Measurements from ENCODE around the gene VDR. TPM values are rescaled to one million over a fixed set of nuclear protein-coding genes. Genes with fewer than 3 reads are reported as not detected.

Gene VDR
- total RNA-seq, 4 donors from 2014 or later = 16.6 to 25.0 (median 21.3) TPM

GRCh38 chr12:47881826-47882427 is 22.9 kb downstream of the VDR start:
- no peak for TF ChIP-seq CTCF (IDR thresholded peaks at IDR 0.05)
- no peak for TF ChIP-seq POLR2A (IDR thresholded peaks at IDR 0.05)
- H3K27me3 ChIP-seq = no peaks in the 10 kb centered on the region
- H3K4me3 ChIP-seq = no peak overlapping the region
- 54 to 62% methylated on average over 8 of the region's 8 CpGs for WGBS, 2 donors
- DNase-seq = no peak
- H3K36me3 ChIP-seq = peaks cover 0 to 47% (median 0%) of the 10 kb centered on the region in 3 donors
- intact Hi-C loops (cut with DNase I) = no loop called here
- peaks cover 13 to 32% (median 16%) of the 10 kb centered on the region in 3 donors for H3K4me1 ChIP-seq
- no peaks in the 10 kb centered on the region for H3K9me3 ChIP-seq
- peak overlapping the region; percentile 3 to 42 (median 32) for H3K27ac ChIP-seq

- WGBS, 2 donors = 89 to 90% methylated on average over 2 of the region's 2 CpGs
- intact Hi-C loops (cut with DNase I) = no loop called here
- Histone ChIP-seq H3K36me3 (peaks cover 0 to 55% (median 0%) of the 10 kb centered on the region in 3 donors), H3K4me1 (peaks cover 13 to 40% (median 16%) of the 10 kb centered on the region in 3 donors), H3K27ac (no peak overlapping the region), H3K27me3 (no peaks in the 10 kb centered on the region), H3K4me3 (no peak overlapping the region), H3K9me3 (no peaks in the 10 kb centered on the region)
- TF ChIP-seq POLR2A (IDR thresholded peaks at IDR 0.05) = no peak
- no peak for TF ChIP-seq CTCF (IDR thresholded peaks at IDR 0.05)
- DNase-seq = no peak
Measured at GRCh38 chr12:47881051-47881450, 23.7 kb downstream of the VDR start.

DNA sequence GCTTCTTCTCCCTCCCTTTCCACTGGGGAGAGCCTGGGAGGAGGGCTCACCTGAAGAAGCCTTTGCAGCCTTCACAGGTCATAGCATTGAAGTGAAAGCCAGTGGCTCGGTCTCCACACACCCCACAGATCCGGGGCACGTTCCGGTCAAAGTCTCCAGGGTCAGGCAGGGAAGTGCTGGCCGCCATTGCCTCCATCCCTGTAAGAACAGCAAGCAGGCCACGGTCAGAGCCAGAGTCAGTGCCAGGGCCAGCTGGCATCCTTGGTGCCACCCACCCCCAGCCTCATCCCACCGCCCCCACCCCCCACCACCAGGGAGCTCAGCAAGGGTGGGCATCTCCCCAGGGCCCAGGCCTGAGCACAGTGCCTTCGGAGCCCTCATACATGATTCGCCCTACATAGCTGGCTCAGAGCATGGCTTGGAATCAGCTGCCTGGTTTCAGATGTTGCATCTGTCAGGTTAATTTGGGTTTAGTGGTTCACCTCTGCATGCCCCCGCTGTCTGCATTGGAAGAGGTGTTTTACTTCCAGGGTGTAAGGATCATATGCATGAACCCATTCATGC is 25.8 kb downstream of the VDR start:
- Histone ChIP-seq H3K27me3 (no peaks in the 10 kb centered on the region), H3K36me3 (peaks cover 0 to 70% (median 0%) of the 10 kb centered on the region in 3 donors), H3K9me3 (no peaks in the 10 kb centered on the region), H3K4me3 (no peak overlapping the region), H3K4me1 (peaks cover 13 to 30% (median 16%) of the 10 kb centered on the region in 3 donors), H3K27ac (no peak overlapping the region)
- WGBS, 2 donors = 90 to 92% methylated on average over 2 of the region's 10 CpGs
- intact Hi-C loops (cut with DNase I) = no loop called here
- no peak for DNase-seq
- TF ChIP-seq CTCF (IDR thresholded peaks at IDR 0.05) = no peak
- TF ChIP-seq POLR2A (IDR thresholded peaks at IDR 0.05) = no peak

DNA sequence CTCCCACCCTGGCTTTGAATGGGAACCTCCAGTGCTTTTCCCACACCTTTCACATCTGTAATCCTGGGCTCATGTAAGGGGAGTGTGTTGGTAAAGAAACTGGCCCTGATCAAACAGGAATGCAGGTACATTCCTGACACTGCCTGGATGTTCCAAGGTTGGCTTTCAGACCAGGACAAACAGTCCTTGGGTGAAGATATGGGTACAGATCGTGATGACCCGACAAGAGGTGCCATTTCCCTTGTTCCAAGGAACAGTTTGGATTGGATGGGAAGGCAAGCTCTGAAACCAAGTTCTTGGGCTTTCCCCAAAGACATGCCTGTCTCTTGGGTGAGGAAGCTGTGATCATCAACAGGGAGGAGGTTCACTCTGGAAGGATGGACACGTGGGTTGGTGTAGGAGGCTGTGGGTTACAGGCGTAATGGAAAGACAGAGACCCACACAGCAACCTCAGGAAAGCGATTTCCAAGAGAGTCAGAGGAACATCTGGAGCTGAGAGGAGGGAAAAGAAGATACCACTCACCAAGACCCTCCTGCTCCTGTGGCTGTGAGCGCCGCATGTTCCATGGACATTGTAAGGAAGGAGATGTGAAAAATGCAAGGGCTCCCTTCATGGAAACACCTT is 26.4 kb downstream of the VDR start:
- H3K9me3 ChIP-seq = no peaks in the 10 kb centered on the region
- no peak overlapping the region for H3K27ac ChIP-seq
- H3K27me3 ChIP-seq = no peaks in the 10 kb centered on the region
- intact Hi-C loops (cut with DNase I) = no loop called here
- peaks cover 0 to 75% (median 0%) of the 10 kb centered on the region in 3 donors for H3K36me3 ChIP-seq
- H3K4me1 ChIP-seq = peaks cover 8 to 24% (median 13%) of the 10 kb centered on the region in 3 donors
- no peak for TF ChIP-seq POLR2A (IDR thresholded peaks at IDR 0.05)
- TF ChIP-seq CTCF (IDR thresholded peaks at IDR 0.05) = no peak
- WGBS, 2 donors = 92 to 95% methylated on average over 7 of the region's 7 CpGs
- H3K4me3 ChIP-seq = no peak overlapping the region
- no peak for DNase-seq

DNA sequence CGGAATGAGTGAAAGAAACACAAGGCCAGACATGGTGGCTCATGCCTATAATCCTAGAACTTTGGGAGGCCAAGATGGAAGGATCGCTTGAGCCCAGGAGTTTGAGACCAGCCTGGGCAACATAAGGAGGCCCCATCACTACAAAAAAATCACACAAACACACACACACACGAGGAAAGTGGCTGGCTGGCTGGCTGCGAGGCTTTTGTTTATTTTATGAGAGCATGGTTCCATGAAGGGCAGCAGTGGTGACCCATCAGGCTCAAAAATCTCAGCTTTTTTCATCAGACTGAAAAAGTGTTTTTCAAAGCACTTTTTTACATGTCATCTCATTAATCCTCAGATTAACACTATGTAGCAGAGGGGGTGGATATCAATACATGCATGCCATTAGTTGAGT is 27.7 kb downstream of the VDR start:
- peaks cover 0 to 75% (median 0%) of the 10 kb centered on the region in 3 donors for H3K36me3 ChIP-seq
- H3K4me3 ChIP-seq = no peak overlapping the region
- 81 to 82% methylated on average over 4 of the region's 4 CpGs for WGBS, 2 donors
- intact Hi-C loops (cut with DNase I) = no loop called here
- no peak overlapping the region for H3K27ac ChIP-seq
- H3K9me3 ChIP-seq = no peaks in the 10 kb centered on the region
- peaks cover 0 to 11% (median 0%) of the 10 kb centered on the region in 3 donors for H3K4me1 ChIP-seq
- TF ChIP-seq CTCF (IDR thresholded peaks at IDR 0.05) = no peak
- TF ChIP-seq POLR2A (IDR thresholded peaks at IDR 0.05) = no peak
- DNase-seq = no peak
- H3K27me3 ChIP-seq = no peaks in the 10 kb centered on the region

All from esophagus squamous epithelium (tissue), 5 donors.